GM11168 (cell line): ENCODE measurements around the gene MCM7.

Experiments used
- in situ Hi-C: fragments of 300-500 bp; cut with MboI; formaldehyde crosslinking; loops from one replicate; pipeline ENCODE4 v1.12.0; 2022; ENCODE audit warnings: low sequenced_read_pairs; ENCODE audit not compliant: unreplicated experiment

MCM7 gene

DNA sequence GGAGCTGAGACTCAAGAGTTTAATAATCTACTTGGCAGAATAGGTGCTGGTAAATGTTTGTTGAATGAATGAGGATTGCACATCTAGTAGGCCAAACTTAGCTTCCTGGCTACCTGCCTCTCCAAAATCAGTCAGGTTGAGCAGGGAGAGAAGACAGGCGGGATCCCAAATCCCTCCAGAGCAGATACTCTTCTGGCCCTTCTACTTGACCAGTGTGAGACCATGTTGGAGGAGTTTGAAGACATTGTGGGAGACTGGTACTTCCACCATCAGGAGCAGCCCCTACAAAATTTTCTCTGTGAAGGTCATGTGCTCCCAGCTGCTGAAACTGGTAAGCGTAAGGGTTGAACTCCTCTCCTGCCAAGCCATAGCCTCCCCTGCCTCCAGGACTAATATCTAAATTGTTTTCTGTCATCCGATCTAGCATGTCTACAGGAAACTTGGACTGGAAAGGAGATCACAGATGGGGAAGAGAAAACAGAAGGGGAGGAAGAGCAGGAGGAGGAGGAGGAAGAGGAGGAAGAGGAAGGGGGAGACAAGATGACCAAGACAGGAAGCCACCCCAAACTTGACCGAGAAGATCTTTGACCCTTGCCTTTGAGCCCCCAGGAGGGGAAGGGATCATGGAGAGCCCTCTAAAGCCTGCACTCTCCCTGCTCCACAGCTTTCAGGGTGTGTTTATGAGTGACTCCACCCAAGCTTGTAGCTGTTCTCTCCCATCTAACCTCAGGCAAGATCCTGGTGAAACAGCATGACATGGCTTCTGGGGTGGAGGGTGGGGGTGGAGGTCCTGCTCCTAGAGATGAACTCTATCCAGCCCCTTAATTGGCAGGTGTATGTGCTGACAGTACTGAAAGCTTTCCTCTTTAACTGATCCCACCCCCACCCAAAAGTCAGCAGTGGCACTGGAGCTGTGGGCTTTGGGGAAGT is 23.4 kb upstream of the MCM7 start:
- in situ Hi-C loops = no loop called here

DNA sequence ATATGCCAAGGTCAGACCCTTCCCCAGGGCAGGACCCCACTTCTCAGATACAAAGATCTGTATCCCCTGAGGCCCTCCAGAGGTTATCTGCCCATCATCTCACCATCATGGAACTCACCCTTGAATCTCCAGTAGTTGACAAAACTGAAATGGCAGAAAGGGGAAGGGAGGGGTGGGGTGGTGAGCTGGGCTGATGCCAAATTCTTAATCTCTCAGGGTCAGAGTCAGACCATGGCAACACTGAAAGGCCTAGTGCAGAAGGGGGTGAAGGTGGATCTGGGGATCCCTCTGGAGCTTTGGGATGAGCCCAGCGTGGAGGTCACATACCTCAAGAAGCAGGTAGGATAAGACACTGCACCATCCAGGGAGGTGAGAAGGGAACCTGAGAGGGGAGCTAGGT is 21.4 kb upstream of the MCM7 start:
- in situ Hi-C loops = no loop called here

DNA sequence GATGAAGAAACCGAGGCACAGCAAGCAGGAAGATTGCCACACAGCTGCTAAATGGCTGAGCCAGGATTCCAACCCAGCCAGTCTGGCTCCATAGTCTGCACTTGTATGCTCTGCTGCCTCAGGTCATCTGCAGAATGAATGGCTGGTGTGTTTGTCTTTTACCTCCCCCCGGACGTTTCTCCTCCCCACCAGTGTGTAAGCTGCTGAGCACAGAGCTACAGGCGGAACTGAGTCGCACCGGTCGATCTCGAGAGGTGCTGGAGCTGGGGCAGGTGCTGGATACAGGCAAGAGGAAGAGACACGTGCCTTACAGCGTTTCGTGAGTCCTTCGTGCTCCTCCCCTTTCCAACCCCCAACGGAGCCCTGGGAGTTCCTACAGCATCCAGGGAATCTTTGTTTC is 20.9 kb upstream of the MCM7 start:
- in situ Hi-C loops = no loop called here

DNA sequence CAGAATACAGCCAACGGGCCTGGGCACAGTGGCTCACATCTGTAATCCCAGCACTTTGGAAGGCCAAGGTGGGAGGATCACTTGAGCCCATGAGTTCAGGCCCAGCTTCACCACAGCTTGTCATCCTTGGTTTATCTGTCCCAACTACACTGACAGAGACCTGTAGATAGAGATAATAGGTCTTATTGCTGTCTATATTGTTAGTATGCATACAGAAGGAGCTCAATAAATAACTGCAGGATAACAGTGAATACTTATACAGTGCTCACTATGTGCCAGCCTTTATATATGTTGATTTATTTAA is 19.5 kb upstream of the MCM7 start:
- in situ Hi-C loops = no loop called here

DNA sequence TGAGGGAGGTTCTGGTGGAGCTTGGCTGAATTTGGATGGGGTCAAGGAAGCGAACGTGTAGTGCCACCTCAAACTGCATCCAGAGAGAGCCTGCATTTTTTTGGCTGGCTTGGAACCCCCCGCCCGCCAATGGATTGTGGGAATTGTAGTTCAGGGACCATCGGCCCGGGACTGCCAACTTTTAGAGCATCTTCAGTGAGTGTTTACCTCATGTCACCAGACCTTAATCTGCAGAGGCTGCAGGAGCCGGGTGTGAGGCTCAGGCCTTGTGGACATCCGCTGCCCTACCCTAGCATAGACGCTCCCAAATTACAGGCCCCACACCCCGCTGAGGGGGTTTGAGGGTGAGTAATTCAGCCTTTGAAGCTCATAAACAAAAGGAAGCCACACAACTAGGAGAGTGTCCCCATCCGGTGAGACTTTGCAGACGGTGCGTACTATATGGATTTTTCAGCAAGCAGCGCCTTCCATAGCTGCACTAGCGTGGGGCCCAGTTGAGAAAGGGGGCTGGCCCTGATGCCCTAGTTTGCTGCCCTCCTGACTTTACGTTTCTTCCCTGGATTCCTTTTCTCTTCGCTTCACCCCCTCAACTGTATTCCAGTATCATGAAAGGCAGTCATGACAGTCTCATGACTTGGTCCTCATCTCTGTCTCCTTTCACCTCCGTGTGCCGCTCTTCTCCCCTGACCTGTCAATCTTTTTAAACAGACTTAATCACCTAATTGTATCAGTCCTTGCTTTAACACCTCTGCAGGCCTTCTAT is 19.0 kb upstream of the MCM7 start:
- in situ Hi-C loops = no loop called here

DNA sequence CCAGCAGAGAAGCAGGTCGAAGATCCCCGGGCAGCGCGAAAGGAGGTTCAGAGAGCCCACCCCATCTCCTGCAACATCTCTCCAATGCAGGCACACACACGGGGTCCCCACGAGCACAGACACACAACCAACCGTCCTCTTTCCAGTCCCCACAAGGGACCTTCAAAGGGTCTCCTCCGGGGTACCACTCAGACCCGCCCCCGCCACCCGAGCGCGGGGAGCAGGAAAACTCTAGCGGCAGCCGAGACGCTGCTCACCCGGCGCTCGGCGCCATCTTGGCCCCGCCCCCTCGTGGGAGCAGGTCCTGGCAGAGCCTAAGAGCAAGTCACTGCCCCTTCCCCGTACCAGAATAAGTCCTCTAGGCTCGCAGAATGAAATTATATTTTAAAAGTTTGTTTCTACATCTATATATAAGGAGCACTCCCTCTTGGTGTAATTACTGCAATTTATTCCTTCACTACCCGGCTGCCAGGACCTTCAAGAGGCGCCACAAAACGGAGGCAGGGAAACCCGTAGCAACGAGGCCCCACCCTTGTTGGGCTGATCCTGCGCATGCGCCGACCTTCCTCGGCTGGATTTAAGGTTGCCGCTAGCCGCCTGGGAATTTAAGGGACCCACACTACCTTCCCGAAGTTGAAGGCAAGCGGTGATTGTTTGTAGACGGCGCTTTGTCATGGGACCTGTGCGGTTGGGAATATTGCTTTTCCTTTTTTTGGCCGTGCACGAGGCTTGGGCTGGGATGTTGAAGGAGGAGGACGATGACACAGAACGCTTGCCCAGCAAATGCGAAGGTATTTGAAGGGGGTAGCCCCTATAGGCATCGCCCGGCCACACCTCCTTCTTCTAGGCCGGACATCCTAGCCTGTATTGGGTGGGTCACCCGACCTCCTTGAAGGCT is 18.1 kb upstream of the MCM7 start, which contains the start of the genes CNPY4 and TAF6:
CNPY4 (plus strand) TSS at position 563 of the 898 bp plus-strand sequence; CDS start at position 674, 111 bp downstream.
TAF6 (minus strand) TSS at position 287 of the 898 bp plus-strand sequence. CDS start 5,149 bp downstream, outside the sequence.
- in situ Hi-C loops = no loop called here

DNA sequence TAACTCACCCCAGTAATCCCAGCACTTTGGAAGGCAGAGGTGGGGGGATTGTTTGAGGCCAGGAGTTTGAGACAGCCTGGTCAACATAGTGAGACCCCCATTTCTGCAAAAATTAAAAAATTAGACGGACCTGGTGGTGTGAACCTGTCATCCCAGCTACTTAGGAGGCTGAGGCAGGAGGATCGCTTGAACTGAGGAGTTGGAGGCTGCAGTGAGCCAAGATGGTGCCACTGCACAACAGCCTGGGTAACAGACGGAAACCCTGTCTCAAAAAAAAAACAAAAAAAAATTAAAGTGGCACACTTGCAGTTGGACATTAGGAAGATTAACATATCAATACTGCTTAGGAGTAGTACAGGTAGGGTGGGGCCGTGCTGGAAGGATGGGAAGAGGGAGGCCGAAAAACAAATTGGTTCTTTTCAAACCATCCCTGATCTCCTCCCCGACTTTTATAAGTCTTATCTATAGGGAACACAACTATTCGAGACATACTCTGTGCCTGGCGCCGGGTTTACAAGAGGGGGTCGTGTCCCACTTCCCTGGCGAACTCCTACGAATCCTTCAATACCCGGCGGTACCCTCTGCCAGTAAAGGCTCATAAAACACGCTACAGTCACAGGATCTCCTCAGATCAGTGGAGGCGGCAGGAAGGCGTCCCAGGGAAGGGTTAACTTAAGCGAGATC is 17.3 kb upstream of the MCM7 start:
- in situ Hi-C loops = no loop called here

DNA sequence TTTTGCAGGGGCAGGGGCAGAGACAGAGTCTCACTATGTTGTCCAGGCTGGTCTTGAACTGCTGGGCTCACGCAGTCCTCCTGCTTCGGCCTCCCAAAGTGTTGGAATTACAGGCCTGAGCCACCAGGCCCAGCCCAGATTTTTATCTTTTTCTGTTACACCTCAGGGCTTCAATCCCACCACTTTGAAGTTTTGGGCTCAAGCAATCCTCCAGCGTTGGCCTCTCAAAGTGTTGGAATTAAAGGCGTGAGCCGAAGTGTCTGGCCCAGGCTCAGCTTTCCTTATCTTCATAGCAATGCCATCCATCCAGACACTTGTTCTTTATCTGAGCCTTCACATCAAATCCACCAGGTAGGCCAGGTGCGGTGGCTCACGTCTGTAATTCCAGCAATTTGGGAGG is 13.8 kb upstream of the MCM7 start:
- in situ Hi-C loops = no loop called here

DNA sequence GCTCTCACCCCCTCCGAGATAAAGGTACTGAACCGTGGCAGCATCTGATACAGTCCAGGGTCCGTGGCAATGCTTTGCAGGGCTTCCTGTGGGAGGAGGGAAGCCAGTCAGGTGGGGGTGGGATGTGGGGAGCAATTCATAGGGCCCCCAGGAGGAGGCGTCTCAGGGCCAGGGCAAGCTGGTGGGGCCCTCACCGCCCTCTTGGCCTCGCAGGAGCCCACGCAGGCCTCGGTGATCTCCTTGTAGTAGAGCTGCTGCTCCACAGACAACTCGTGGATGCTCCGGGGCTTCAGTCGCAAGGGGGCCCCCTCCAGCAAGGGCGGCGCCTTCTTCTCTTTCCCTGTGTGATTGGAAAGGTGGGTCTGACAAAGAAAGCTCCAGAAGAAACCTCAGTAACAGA is 10.7 kb upstream of the MCM7 start:
- in situ Hi-C loops = no loop called here

DNA sequence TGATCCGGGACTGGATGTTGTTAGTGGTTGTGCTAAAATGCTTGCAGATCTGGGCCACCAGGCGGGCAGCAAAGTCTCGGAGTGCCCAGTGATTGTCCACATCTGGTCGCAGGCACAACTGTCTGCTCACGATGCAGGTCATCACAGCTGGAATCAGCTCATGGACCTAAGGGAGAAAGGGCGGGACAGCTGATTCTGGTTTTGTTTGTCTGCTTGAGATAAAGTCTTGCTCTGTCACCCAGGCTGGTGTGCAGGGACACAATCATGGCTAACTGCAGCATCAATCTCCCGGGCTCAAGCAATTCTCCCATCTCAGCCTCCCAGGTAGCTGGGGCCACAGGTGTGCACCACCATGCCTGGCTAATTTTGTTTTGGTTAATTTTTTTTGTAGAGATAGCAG is 10.0 kb upstream of the MCM7 start:
- in situ Hi-C loops = no loop called here

DNA sequence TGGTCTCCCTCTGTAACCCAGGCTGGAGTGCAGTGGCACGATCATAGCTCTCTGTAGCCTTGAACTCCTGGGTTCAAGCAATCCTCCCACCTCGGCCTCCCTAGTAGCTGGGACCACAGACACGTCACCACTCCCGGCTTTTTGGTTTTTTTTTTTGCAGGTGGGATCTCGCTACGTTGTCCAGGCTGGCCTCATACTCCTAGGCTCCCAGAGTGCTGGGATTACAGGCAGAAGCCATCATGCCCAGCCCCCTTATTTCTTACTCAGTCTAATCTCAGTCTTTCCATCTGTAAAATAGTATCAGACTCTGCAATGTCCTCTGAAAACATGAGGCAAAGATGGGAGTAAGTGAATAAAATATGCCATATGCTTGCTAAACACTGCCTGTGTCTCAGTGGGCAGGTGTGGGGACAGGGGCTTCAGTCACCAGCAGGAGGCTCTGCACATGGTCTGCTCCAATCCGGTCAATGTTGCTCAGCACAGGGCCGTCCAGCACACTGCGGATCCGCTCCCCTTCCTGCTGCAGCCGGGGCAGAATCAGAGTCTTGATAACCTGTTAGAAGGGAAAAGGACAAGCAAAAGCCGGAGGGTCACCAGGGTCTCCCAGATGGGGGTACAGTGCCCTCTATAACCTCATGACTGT is 8.4 kb upstream of the MCM7 start:
- in situ Hi-C loops = no loop called here

DNA sequence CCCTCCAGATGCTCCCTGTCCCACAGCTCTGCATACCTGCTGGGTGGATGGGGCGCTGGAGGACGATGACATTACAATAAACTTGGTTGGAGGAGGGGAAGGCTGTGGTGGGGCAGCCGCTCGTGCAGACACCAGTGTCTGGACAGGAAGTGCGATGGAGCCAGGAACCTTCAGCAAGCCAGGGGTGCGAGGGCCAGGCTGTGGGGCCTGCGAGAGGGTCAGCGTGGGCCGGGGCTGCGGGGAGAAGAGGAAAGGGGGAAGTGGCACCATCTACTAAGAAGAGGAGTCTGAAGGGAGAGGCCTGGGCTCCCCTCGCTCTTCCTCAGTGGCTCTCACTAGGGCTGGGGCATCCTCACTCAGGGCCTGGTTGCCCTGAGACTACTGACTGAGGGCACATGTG is 6.7 kb upstream of the MCM7 start:
- in situ Hi-C loops = no loop called here

DNA sequence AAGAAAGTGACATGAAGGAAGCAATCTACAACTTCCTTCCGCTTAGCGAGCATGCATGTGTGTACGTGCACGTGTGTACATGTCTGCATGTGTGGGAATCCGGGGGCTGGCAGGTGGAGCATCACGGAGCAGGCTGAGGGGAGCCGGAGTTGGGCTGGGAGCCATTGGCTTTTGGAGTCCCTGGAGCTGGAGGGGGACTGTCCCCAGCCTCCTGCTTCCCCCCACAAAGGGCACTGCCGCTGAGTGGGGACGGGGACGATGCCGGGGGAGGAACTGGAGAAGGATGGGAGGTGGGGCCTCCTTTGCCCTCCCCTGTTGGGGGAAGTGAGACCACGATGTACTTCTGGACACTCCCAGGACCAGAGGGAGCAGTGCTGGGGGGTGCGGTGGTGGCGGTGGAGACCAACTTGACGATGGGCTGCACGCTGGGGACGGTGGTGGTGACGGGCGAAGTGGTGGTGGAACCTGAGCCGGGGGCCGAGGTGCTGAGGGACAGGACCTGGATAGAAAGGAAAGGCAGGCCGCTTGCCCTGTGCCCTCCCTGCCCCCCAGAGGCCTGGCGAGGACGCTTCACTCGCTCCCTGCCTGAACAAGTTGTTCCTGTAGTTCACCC is 6.0 kb upstream of the MCM7 start:
- in situ Hi-C loops = no loop called here

DNA sequence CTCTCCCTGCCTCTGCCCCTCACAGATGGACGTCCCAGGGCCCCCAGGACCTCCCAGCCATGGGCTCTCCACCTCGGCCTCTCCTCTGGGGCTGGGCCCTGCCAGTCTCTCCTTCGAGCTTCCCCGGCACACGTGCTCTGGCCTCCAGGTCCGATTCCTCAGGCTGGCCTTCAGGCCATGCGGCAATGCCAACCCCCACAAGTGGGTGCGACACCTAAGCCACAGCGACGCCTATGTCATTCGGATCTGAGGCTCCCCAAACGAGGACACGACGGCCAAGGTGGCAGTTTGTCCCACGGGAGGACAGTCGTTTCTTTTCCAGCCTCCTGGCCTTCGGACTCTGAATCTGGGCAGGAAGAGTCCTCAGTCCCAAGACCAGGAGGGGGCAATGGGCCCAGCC is 5.4 kb upstream of the MCM7 start:
- in situ Hi-C loops = no loop called here

DNA sequence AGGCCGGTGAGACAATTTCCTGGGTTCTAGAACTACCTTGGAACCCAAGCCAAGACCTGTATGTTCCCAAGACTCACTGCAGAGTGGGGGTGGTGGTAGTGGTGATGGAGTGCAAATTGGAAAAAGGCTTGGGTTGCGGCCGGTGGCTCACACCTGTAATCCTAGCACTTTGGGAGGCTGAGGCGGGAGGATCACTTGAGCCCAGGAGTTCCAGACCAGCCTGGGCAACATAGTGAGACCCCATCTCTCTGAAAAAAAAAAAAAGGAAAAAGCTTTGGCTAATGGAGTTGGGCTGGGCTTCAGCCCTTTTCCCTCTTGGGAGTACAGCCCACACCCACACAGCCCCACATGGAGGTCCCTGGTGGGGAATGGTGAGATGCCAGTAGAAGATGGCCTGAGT is 4.3 kb upstream of the MCM7 start:
- in situ Hi-C loops = no loop called here

DNA sequence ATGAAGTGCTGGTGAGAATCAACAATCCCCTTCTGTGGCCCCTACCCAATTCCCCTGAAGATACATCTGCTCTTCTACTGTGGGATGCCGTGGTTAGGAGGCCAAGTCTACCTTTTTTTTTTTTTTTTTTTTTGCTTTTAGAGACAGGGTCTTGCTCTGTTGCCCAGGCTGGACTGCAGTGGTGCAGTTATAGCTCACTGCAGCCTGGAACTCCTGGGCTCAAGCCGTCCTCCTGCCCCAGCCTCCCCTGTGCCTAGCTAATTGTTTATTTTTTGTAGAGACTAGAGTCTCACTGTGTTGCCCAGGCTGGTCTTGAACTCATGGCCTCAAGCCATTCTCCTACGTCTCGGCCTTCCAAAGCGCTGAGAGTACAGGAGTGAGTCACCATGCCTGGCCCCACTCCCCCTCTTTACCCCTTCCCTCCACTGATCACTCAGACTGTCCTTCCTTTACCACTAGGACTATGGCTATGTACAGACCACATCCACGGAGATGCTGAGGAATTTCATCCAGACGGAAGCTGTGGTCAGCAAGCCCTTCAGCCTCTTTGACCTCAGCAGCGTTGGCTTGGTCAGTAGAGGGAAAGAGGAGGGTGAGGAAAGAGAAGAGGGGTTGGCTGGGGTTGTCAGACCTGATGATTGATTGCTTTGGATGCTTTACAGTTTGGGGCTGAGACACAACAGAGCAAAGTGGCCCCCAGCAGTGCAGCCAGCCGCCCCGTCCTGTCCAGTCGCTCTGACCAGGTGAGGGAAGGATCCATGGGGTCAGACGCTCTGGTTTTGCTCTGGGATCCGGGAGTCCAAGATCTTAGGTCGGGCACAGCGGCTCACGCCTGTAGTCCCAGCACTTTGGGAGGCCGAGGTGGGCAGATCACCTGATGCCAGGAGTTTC is 2.0 kb upstream of the MCM7 start:
- in situ Hi-C loops = no loop called here

DNA sequence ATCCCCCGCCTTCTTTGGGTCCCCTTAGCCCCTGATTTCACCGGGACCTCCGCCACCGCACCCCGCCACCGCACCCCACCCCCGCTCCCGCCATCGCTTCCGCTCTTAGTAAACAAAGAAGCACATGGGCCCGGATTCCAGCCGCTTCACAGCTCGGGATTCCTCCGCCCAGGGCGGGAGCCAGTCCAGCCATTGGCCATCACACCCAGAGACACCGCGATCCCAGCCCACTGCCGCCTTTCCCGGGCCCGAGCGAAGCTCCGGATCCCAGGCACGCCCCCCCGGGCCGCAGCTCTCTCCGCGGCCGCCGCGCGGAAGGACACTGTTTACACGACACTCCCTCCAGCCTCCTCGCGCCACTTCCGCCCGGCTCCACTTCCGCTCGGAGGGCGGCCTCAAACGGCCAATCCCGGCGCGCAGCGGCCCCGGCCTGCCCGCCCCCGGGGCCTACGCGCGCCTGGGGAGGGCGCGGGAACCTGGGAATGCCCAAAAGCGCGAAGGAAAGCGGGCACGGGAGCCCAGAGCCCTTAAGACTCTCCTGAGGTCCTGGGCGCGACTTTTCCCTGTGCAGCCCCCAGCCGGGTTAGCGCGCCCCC is 679 bp downstream of the MCM7 start:
- in situ Hi-C loops = no loop called here

DNA sequence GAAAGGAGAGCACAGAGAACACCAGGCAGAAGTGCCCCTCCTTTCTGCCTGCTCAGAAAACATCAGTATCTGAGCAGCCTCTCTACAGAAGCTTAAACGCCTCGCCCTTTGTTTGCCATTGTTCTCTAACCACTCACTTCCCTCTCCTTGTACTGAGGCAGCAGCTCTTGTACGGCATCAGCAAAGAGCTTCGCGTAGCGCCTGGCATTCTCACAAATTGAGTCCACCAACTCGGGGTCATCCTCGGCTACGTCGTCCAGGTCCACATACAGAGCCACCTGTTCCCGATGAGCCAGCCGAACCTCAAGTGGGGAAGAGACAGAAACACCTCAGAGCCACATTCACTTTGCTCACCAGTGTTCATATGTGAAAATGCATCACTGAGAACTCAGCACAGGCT is 1.7 kb downstream of the MCM7 start:
- in situ Hi-C loops = no loop called here
